IMR-90 (cell line): Measurements from ENCODE around the gene TAPT1. TPM values are rescaled to one million over a fixed set of nuclear protein-coding genes. Genes with fewer than 3 reads are reported as not detected.

Experiments
- ATAC-seq: fragments of 200-7000 bp; cut with Tn5 transposase; 2 replicates; pipeline ENCODE4 v1.9.1; 2020; ENCODE audit warnings: low read depth, mild to moderate bottlenecking, moderate library complexity
- BruUV-seq: library from RNA; stranded (reverse); fragments of 400-500 nt; replicated peaks from 2 replicates; lab custom pipeline; 2021; lab: Mats Ljungman, UMichigan
- CTCF ChIA-PET: fragments of 300-600 bp; formaldehyde crosslinking; extraction: SDS; loops from one replicate; lab custom pipeline; 2021; ENCODE audit warnings: antibody characterized with exemption; lab: Yijun Ruan, JAX
- POLR2A ChIA-PET: fragments of 300-600 bp; sonication (Branson Sonifier 250); formaldehyde crosslinking; loops from one replicate; lab custom pipeline; 2022; ENCODE audit warnings: antibody characterized with exemption; ENCODE audit not compliant: unreplicated experiment; lab: Charles Lee
- DNase-seq: peaks from one replicate; pipeline ENCODE4 v3.0.0; 2013
- H2AFZ ChIP-seq: replicated peaks from 2 replicates; pipeline ENCODE3; 2013; ENCODE audit warnings: low read length, mild to moderate bottlenecking; ENCODE audit not compliant: poor library complexity
- H2AK5ac ChIP-seq: 2 replicates; pipeline ENCODE4 v1.6.1; 2013; ENCODE audit warnings: low read depth, low read length, inconsistent platforms
- H2AK9ac ChIP-seq: replicated peaks from 2 replicates; pipeline ENCODE3; 2013; ENCODE audit warnings: mild to moderate bottlenecking, low read depth, low read length, moderate library complexity; ENCODE audit not compliant: poor library complexity
- H2BK120ac ChIP-seq: 2 replicates; pipeline ENCODE4 v1.6.1; 2013; ENCODE audit warnings: low read depth, low read length, inconsistent platforms
- H2BK15ac ChIP-seq: 3 replicates; pipeline ENCODE4 v1.6.1; 2013; ENCODE audit warnings: low read depth, low read length, inconsistent platforms
- H2BK20ac ChIP-seq: 2 replicates; pipeline ENCODE4 v1.6.1; 2013; ENCODE audit warnings: low read depth, mild to moderate bottlenecking, inconsistent platforms, low read length, moderate library complexity
- H2BK5ac ChIP-seq: 2 replicates; pipeline ENCODE4 v1.6.1; 2013; ENCODE audit warnings: mild to moderate bottlenecking, low read depth, low read length, inconsistent platforms; ENCODE audit not compliant: poor library complexity, severe bottlenecking
- H3K14ac ChIP-seq: replicated peaks from 2 replicates; pipeline ENCODE4 v1.6.1; 2013; ENCODE audit warnings: low read depth, low read length, inconsistent platforms
- H3K18ac ChIP-seq: 2 replicates; pipeline ENCODE4 v1.6.1; 2013; ENCODE audit warnings: low read depth, low read length, control low read depth
- H3K23ac ChIP-seq: 2 replicates; pipeline ENCODE4 v1.6.1; 2013; ENCODE audit warnings: low read depth, low read length, inconsistent platforms
- H3K27ac ChIP-seq: 2 replicates; pipeline ENCODE4 v1.5.1; 2013; ENCODE audit warnings: mild to moderate bottlenecking, control low read depth, low read length; ENCODE audit not compliant: insufficient read depth
- H3K27me3 ChIP-seq: 2 replicates; pipeline ENCODE4 v1.6.1; 2013; ENCODE audit warnings: low read length; ENCODE audit not compliant: control insufficient read depth, insufficient read depth
- H3K36me3 ChIP-seq: 2 replicates; pipeline ENCODE4 v1.6.1; 2013; ENCODE audit warnings: low read length, mixed read lengths; ENCODE audit not compliant: control insufficient read depth, insufficient read depth
- H3K4ac ChIP-seq: 2 replicates; pipeline ENCODE4 v1.6.1; 2013; ENCODE audit warnings: low read depth, low read length, inconsistent platforms
- H3K4me1 ChIP-seq: 2 replicates; pipeline ENCODE4 v1.6.1; 2013; ENCODE audit warnings: low read length, mixed read lengths; ENCODE audit not compliant: control insufficient read depth, insufficient read depth
- H3K4me2 ChIP-seq: 2 replicates; pipeline ENCODE4 v1.6.1; 2013; ENCODE audit warnings: low read depth, mild to moderate bottlenecking, control low read depth, low read length, moderate library complexity
- H3K4me3 ChIP-seq: 2 replicates; pipeline ENCODE4 v1.5.1; 2013; ENCODE audit warnings: low read depth, mild to moderate bottlenecking, control low read depth, low read length, moderate library complexity; ENCODE audit not compliant: insufficient read depth
- H3K56ac ChIP-seq: 2 replicates; pipeline ENCODE4 v1.6.1; 2013; ENCODE audit warnings: low read length, inconsistent platforms; ENCODE audit not compliant: insufficient read depth; ENCODE audit errors: extremely low read depth
- H3K79me1 ChIP-seq, 2 experiments: 2 replicates each; pipeline ENCODE4 v1.6.1; 2013; ENCODE audit warnings: low read length in 2 of 2, inconsistent platforms in 1 of 2, low read depth in 1 of 2
- H3K9ac ChIP-seq: 2 replicates; pipeline ENCODE4 v1.6.1; 2013; ENCODE audit warnings: low read depth, low read length, control low read depth
- H3K9me1 ChIP-seq: 2 replicates; pipeline ENCODE4 v1.6.1; 2013; ENCODE audit warnings: low read length, inconsistent platforms; ENCODE audit not compliant: insufficient read depth
- H3K9me3 ChIP-seq: 2 replicates; pipeline ENCODE4 v1.6.1; 2013; ENCODE audit warnings: low read length; ENCODE audit not compliant: control insufficient read depth, insufficient read depth
- H4K20me1 ChIP-seq: 2 replicates; pipeline ENCODE4 v1.6.1; 2013; ENCODE audit warnings: low read length, inconsistent platforms; ENCODE audit not compliant: insufficient read depth
- H4K5ac ChIP-seq: 2 replicates; pipeline ENCODE4 v1.6.1; 2013; ENCODE audit warnings: mild to moderate bottlenecking, low read depth, low read length, control low read depth
- H4K8ac ChIP-seq, 2 experiments: 2 replicates each; pipeline ENCODE4 v1.6.1; 2013; ENCODE audit warnings: low read depth in 2 of 2, low read length in 2 of 2, control low read depth in 1 of 2, inconsistent platforms in 1 of 2
- H4K91ac ChIP-seq: 2 replicates; pipeline ENCODE4 v1.6.1; 2013; ENCODE audit warnings: low read depth, low read length, inconsistent platforms; ENCODE audit not compliant: insufficient read depth
- CTCF ChIP-seq: conservative IDR thresholded peaks from 2 replicates; pipeline ENCODE4 v1.5.1; 2012; ENCODE audit warnings: mild to moderate bottlenecking, low read depth, low read length, improper control_type of control experiment
- FOS ChIP-seq: fragments of 150-350 bp; IDR thresholded peaks from 2 replicates; pipeline ENCODE4 v1.6.1; 2016; ENCODE audit warnings: low read depth, low read length
- NFE2L2 ChIP-seq: fragments of 150-350 bp; IDR thresholded peaks from 2 replicates; pipeline ENCODE4 v1.6.1; 2016; ENCODE audit warnings: low read depth, mild to moderate bottlenecking, low read length
- SMC3 ChIP-seq: fragments of 150-350 bp; IDR thresholded peaks from 2 replicates; pipeline ENCODE4 v1.6.1; 2016; ENCODE audit warnings: low read depth, mild to moderate bottlenecking, antibody characterized with exemption, low read length, moderate library complexity
- USF2 ChIP-seq: fragments of 150-350 bp; IDR thresholded peaks from 2 replicates; pipeline ENCODE4 v1.6.1; 2017; ENCODE audit warnings: mild to moderate bottlenecking, antibody characterized with exemption, low read length, low read depth
- WGBS, 2 experiments: methylation state at CpG; one replicate each; pipeline versions ENCODE4 v1.1.5 to v1.1.7; 2013; ENCODE audit warnings: missing lambda C conversion rate in 2 of 2; ENCODE audit not compliant: insufficient read length in 1 of 2; ENCODE audit errors: extremely low coverage in 2 of 2; 5-methylcytosine and 5-hydroxymethylcytosine counted together
- dilution Hi-C: fragments of 300-500 bp; cut with HindIII; formaldehyde crosslinking; loops from one replicate; pipeline ENCODE4 v1.14.3; 2018; ENCODE audit warnings: low sequenced_read_pairs; ENCODE audit not compliant: unreplicated experiment
- in situ Hi-C: fragments of 300-500 bp; cut with MboI; formaldehyde crosslinking; loops from 3 replicates; pipeline ENCODE4 v1.14.3; 2019; ENCODE audit warnings: low sequenced_read_pairs, inconsistent platforms, mixed read lengths
- intact Hi-C: fragments of 100-400 bp; cut with micrococcal nuclease; formaldehyde crosslinking; loops from 2 replicates; pipeline ENCODE4 v1.10.0; 2022
- polyA plus RNA-seq, 3 experiments: library from polyadenylated mRNA; depleted of rRNA; stranded (reverse); fragments of >200 nt; gene quantifications; 2 replicates each; pipeline ENCODE4 v1.2.3, GENCODE V29; 2012; ENCODE audit warnings: low replicate concordance in 1 of 3
- total RNA-seq: library from RNA; depleted of rRNA; stranded (reverse); fragments of >200 nt; gene quantifications from 2 replicates; pipeline ENCODE4 v1.2.3, GENCODE V29; 2012

Gene TAPT1
- total and polyA plus RNA-seq, 2 of the 4 experiments (the other 2 are of a cell fraction): 5.6 to 12.2 TPM

GRCh38 chr4:16237715-16238114 is 11.4 kb upstream of the TAPT1 start:
- BruUV-seq: no TSS peak
- H3K27ac ChIP-seq: no peak overlapping the region
- POLR2A ChIA-PET: no interaction called here

More at GRCh38 chr4:16237715-16238114, 11.4 kb upstream of the TAPT1 start:
- Histone ChIP-seq H3K14ac (no peak overlapping the region), H2BK120ac (no peak overlapping the region), H4K20me1 (no peaks in the 10 kb centered on the region), H3K79me1 (no peaks in the 10 kb centered on the region), H3K4me3 (no peak overlapping the region), H3K9ac (no peak overlapping the region), H3K36me3 (no peaks in the 10 kb centered on the region), H4K5ac (no peak overlapping the region), H3K27me3 (peaks cover 3% of the 10 kb centered on the region; the same call in 1 of the 2 replicates), H2BK20ac (no peak overlapping the region), H4K8ac (no peak overlapping the region), H3K4me2 (no peak overlapping the region), H3K4me1 (no peaks in the 10 kb centered on the region), H3K9me1 (no peaks in the 10 kb centered on the region), H3K9me3 (no peaks in the 10 kb centered on the region), H3K56ac (no peak overlapping the region), H2AK9ac (no peak overlapping the region), H2BK15ac (no peak overlapping the region), H2AK5ac (no peak overlapping the region), H4K91ac (no peak overlapping the region), H3K23ac (no peak overlapping the region), H3K4ac (no peak overlapping the region), H3K18ac (no peak overlapping the region), H2BK5ac (no peak overlapping the region), H2AFZ (no peak overlapping the region)
- CTCF ChIA-PET: no interaction called here
- ATAC-seq: no peak
- intact Hi-C loops: no loop called here
- no peak for DNase-seq
- TF ChIP-seq CTCF (no peak), USF2 (no peak), FOS (no peak), SMC3 (no peak), NFE2L2 (no peak)
- in situ Hi-C loops: no loop called here
- dilution Hi-C loops: no loop called here
- WGBS, 2 experiments: 60% methylated on average over 1 of the region's 7 CpGs; no CpG with 5 or more reads in 1 of the 2 experiments
